GM21360 (cell line): ENCODE results near the gene ADD2.

ENCODE experiments used
- ATAC-seq: cut with Tn5 transposase; IDR thresholded peaks from one replicate; pipeline ENCODE4 v1.9.1; 2021; ENCODE audit warnings: mild to moderate bottlenecking, moderate library complexity; ENCODE audit not compliant: unreplicated experiment

Gene ADD2

GRCh38 chr2:70724366-70724765 lies 43.6 kb downstream of the ADD2 start:
- no peak for ATAC-seq

GRCh38 chr2:70723286-70723885 lies 44.6 kb downstream of the ADD2 start:
- ATAC-seq, result no peak

GRCh38 chr2:70720124-70720523 lies 47.9 kb downstream of the ADD2 start:
- ATAC-seq, result no peak

- no peak for ATAC-seq
Observed at GRCh38 chr2:70719231-70719630, 48.8 kb downstream of the ADD2 start.

GRCh38 chr2:70718736-70719135 lies 49.3 kb downstream of the ADD2 start:
- ATAC-seq, result no peak

- ATAC-seq, result no peak
Observed at GRCh38 chr2:70718241-70718640, 49.8 kb downstream of the ADD2 start.

GRCh38 chr2:70717431-70718038 lies 50.5 kb downstream of the ADD2 start:
- no peak for ATAC-seq

- no peak for ATAC-seq
Observed at GRCh38 chr2:70716951-70717350, 51.0 kb downstream of the ADD2 start.

- no peak for ATAC-seq
Observed at GRCh38 chr2:70716131-70716743, 51.8 kb downstream of the ADD2 start.

- no peak for ATAC-seq
Observed at GRCh38 chr2:70715071-70715985, 52.7 kb downstream of the ADD2 start.

GRCh38 chr2:70714141-70714905 lies 53.7 kb downstream of the ADD2 start:
- ATAC-seq, result no peak

- ATAC-seq, result no peak
Observed at GRCh38 chr2:70712916-70713315, 55.1 kb downstream of the ADD2 start.

- ATAC-seq, result no peak
Observed at GRCh38 chr2:70711191-70711590, 56.8 kb downstream of the ADD2 start.

GRCh38 chr2:70710038-70710690 lies 57.8 kb downstream of the ADD2 start:
- no peak for ATAC-seq

GRCh38 chr2:70709275-70710037 lies 58.5 kb downstream of the ADD2 start:
- no peak for ATAC-seq

- no peak for ATAC-seq
Observed at GRCh38 chr2:70708376-70709199, 59.4 kb downstream of the ADD2 start.

GRCh38 chr2:70707706-70708105 lies 60.3 kb downstream of the ADD2 start:
- no peak for ATAC-seq

GRCh38 chr2:70706026-70706795 lies 61.8 kb downstream of the ADD2 start:
- ATAC-seq, result no peak
